K562 (cell line): ENCODE results near the gene FIBP. TPM values are rescaled to one million over a fixed set of nuclear protein-coding genes. Genes with fewer than 3 reads are reported as not detected.

Experiments
- HOXB6 ChIP-seq: fragments of 250-450 bp; sonication (Bioruptor Pico); IDR thresholded peaks from 2 replicates; pipeline ENCODE4 v1.5.1; 2022; ENCODE audit warnings: mild to moderate bottlenecking, borderline replicate concordance
- SMAD4 ChIP-seq: fragments of 250-450 bp; sonication (Bioruptor Pico); conservative IDR thresholded peaks from 2 replicates; pipeline ENCODE4 v1.8.0; 2021; ENCODE audit warnings: inconsistent platforms, mild to moderate bottlenecking, moderate library complexity
- SMARCC2 ChIP-seq: fragments of 450-650 bp; IDR thresholded peaks from 2 replicates; pipeline ENCODE4 v1.6.1; 2017; ENCODE audit warnings: antibody characterized with exemption, moderate library complexity, mild to moderate bottlenecking, low read depth
- TAF7 ChIP-seq: fragments of 450-650 bp; IDR thresholded peaks from 2 replicates; pipeline ENCODE4 v1.6.1; 2016; ENCODE audit warnings: missing genetic modification characterization, missing compliant biosample characterization
- TCF7 ChIP-seq: sonication (generic); IDR thresholded peaks from 2 replicates; pipeline ENCODE4 v1.6.1; 2016; ENCODE audit warnings: antibody characterized with exemption, borderline replicate concordance
- TFAM ChIP-seq: fragments of 250-450 bp; sonication (Bioruptor Pico); conservative IDR thresholded peaks from 2 replicates; pipeline ENCODE4 v1.5.0; 2021; ENCODE audit warnings: mild to moderate bottlenecking, moderate library complexity
- XRCC3 ChIP-seq: fragments of 450-650 bp; IDR thresholded peaks from 2 replicates; pipeline ENCODE4 v1.6.1; 2017; ENCODE audit warnings: mild to moderate bottlenecking, moderate library complexity
- ZBTB8A ChIP-seq: fragments of 450-650 bp; IDR thresholded peaks from 2 replicates; pipeline ENCODE4 v1.6.1; 2018; ENCODE audit warnings: mild to moderate bottlenecking, moderate library complexity; ENCODE audit not compliant: partially characterized antibody
- ZKSCAN1 ChIP-seq: fragments of 150-350 bp; IDR thresholded peaks from 2 replicates; pipeline ENCODE4 v1.6.1; 2016; ENCODE audit warnings: low read depth, low read length
- ZNF3 ChIP-seq: fragments of 250-450 bp; sonication (Bioruptor Pico); IDR thresholded peaks from 2 replicates; pipeline ENCODE4 v1.5.0; 2021; ENCODE audit warnings: mild to moderate bottlenecking, moderate library complexity
- polyA plus RNA-seq, 8 experiments: library from polyadenylated mRNA; depleted of rRNA in 4 of 8; stranded (reverse) in 5 of 8; unstranded in 3 of 8; fragments of >200 nt; fragmentation: Nextera tagmentation in 2 of 8; fragmentation: Illumina TruSeq in 1 of 8; extraction: Ambion mirVana in 2 of 8; extraction: Trizol in 1 of 8; gene quantifications; 2 replicates each; pipeline versions ENCODE4 v1.2.1 to v1.2.3, GENCODE V29; 2011 to 2014; ENCODE audit warnings: inconsistent platforms in 1 of 8, missing spikeins in 1 of 8
- total RNA-seq, 7 experiments: library from RNA; depleted of rRNA in 6 of 7; stranded (reverse); fragments of >200 nt in 6 of 7; fragmentation: Illumina TruSeq in 2 of 7; extraction: Trizol in 2 of 7; gene quantifications; 2 replicates each; pipeline versions ENCODE4 v1.2.1 to v1.2.3, GENCODE V29; 2011 to 2021; ENCODE audit warnings: low replicate concordance in 1 of 7
- TF ChIP-seq, protein P1 (sequence below): fragments of 450-650 bp; IDR thresholded peaks from 2 replicates; pipeline ENCODE4 v1.6.1; 2016; ENCODE audit warnings: low read depth
- TF ChIP-seq, protein P2 (sequence below): fragments of 250-450 bp; sonication (Bioruptor Pico); IDR thresholded peaks from 2 replicates; pipeline ENCODE4 v1.8.0; 2022; ENCODE audit warnings: moderate library complexity, mild to moderate bottlenecking, inconsistent platforms
- TF ChIP-seq, protein P3 (sequence below): fragments of 450-650 bp; formaldehyde crosslinking; IDR thresholded peaks from 2 replicates; pipeline ENCODE4 v1.4.0; 2020; ENCODE audit warnings: mild to moderate bottlenecking, moderate library complexity
- TF ChIP-seq, protein P4 (sequence below): fragments of 150-350 bp; conservative IDR thresholded peaks from 2 replicates; pipeline ENCODE4 v1.6.1; 2014; ENCODE audit warnings: low read length

The FIBP gene
- total and polyA plus RNA-seq, 9 of the 15 experiments (the other 6 are each of a cell fraction or from before 2014, with no cell fraction given) = 41.2 to 79.2 (median 48.6) TPM

DNA sequence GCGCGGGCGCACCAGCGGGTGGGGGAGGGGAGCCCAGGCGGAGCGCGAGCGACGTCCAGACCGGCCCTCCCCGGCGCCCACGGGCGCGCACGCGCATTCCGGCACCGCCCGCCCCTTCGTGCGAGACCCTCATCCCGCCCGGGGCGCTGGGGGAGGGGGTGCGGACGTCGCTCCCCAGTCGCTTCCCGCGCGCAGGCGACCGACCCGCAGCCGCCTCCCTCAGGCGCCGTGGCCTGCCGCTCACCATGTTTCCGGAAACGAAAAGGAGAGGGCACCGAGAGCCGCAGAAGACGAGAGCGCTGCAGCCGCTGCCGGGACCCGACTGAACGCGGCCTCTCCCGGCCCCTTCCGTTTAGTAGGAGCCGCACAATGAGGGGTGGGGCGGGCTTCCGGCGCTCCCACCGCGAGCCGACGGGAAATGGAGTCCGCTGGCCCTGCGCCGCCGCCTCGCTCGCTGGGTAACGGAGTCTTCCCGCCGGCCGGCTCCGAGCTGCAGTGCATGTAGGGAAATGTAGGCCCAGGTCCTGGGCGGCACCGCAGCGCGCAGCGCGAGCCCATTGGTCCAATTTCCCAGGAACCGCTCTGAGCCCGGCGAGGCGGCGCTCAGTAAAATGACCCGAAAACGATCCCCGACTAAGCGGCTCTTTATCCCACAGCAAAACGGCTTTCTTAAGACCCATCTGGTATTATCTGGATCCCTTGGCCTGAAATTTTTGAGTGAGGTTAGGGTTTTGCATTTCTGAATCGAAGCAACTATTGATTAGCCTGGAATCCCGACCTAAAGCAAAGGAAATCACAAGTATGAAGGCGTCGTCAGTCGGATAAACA is 30.2 kb downstream of the FIBP start, which contains the start of gene CFL1 (continued):
- TF ChIP-seq, protein P1, sequence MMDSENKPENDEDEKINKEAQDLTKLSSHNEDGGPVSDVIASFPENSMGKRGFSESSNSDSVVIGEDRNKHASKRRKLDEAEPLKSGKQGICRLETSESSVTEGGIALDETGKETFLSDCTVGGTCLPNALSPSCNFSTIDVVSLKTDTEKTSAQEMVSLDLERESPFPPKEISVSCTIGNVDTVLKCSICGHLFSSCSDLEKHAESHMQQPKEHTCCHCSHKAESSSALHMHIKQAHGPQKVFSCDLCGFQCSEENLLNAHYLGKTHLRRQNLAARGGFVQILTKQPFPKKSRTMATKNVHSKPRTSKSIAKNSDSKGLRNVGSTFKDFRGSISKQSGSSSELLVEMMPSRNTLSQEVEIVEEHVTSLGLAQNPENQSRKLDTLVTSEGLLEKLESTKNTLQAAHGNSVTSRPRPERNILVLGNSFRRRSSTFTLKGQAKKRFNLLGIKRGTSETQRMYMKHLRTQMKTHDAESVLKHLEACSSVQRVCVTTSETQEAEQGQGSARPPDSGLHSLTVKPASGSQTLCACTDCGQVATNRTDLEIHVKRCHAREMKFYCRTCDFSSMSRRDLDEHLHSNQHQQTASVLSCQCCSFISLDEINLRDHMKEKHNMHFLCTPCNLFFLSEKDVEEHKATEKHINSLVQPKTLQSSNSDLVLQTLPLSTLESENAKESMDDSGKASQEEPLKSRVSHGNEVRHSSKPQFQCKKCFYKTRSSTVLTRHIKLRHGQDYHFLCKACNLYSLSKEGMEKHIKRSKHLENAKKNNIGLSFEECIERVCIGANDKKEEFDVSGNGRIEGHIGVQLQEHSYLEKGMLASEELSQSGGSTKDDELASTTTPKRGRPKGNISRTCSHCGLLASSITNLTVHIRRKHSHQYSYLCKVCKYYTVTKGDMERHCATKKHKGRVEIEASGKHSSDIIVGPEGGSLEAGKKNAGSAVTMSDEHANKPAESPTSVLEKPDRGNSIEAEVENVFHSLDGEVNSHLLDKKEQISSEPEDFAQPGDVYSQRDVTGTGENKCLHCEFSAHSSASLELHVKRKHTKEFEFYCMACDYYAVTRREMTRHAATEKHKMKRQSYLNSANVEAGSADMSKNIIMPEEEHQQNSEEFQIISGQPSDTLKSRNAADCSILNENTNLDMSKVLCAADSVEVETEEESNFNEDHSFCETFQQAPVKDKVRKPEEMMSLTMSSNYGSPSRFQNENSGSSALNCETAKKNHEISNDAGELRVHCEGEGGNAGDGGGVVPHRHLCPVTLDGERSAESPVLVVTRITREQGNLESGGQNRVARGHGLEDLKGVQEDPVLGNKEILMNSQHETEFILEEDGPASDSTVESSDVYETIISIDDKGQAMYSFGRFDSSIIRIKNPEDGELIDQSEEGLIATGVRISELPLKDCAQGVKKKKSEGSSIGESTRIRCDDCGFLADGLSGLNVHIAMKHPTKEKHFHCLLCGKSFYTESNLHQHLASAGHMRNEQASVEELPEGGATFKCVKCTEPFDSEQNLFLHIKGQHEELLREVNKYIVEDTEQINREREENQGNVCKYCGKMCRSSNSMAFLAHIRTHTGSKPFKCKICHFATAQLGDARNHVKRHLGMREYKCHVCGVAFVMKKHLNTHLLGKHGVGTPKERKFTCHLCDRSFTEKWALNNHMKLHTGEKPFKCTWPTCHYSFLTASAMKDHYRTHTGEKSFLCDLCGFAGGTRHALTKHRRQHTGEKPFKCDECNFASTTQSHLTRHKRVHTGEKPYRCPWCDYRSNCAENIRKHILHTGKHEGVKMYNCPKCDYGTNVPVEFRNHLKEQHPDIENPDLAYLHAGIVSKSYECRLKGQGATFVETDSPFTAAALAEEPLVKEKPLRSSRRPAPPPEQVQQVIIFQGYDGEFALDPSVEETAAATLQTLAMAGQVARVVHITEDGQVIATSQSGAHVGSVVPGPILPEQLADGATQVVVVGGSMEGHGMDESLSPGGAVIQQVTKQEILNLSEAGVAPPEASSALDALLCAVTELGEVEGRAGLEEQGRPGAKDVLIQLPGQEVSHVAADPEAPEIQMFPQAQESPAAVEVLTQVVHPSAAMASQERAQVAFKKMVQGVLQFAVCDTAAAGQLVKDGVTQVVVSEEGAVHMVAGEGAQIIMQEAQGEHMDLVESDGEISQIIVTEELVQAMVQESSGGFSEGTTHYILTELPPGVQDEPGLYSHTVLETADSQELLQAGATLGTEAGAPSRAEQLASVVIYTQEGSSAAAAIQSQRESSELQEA = no peak
- TF ChIP-seq SMARCC2 (no peak), TAF7 (tag) (peak; percentile 62), ZBTB8A (no peak), ZNF3 (CRISPR knock-in tag) (no peak), XRCC3 (no peak), HOXB6 (CRISPR knock-in tag) (no peak), TFAM (CRISPR knock-in tag) (no peak), SMAD4 (CRISPR knock-in tag) (peak; percentile 62; the same call in 1 of the 2 replicates), ZKSCAN1 (no peak), TCF7 (no peak)
- TF ChIP-seq, protein P2, sequence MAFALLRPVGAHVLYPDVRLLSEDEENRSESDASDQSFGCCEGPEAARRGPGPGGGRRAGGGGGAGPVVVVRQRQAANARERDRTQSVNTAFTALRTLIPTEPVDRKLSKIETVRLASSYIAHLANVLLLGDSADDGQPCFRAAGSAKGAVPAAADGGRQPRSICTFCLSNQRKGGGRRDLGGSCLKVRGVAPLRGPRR (CRISPR knock-in tag) = no peak
- TF ChIP-seq, protein P3, sequence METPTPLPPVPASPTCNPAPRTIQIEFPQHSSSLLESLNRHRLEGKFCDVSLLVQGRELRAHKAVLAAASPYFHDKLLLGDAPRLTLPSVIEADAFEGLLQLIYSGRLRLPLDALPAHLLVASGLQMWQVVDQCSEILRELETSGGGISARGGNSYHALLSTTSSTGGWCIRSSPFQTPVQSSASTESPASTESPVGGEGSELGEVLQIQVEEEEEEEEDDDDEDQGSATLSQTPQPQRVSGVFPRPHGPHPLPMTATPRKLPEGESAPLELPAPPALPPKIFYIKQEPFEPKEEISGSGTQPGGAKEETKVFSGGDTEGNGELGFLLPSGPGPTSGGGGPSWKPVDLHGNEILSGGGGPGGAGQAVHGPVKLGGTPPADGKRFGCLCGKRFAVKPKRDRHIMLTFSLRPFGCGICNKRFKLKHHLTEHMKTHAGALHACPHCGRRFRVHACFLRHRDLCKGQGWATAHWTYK (CRISPR knock-in tag) = no peak
- TF ChIP-seq, protein P4, sequence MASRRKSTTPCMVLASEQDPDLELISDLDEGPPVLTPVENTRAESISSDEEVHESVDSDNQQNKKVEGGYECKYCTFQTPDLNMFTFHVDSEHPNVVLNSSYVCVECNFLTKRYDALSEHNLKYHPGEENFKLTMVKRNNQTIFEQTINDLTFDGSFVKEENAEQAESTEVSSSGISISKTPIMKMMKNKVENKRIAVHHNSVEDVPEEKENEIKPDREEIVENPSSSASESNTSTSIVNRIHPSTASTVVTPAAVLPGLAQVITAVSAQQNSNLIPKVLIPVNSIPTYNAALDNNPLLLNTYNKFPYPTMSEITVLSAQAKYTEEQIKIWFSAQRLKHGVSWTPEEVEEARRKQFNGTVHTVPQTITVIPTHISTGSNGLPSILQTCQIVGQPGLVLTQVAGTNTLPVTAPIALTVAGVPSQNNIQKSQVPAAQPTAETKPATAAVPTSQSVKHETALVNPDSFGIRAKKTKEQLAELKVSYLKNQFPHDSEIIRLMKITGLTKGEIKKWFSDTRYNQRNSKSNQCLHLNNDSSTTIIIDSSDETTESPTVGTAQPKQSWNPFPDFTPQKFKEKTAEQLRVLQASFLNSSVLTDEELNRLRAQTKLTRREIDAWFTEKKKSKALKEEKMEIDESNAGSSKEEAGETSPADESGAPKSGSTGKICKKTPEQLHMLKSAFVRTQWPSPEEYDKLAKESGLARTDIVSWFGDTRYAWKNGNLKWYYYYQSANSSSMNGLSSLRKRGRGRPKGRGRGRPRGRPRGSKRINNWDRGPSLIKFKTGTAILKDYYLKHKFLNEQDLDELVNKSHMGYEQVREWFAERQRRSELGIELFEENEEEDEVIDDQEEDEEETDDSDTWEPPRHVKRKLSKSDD = no peak
